Activated CD8-positive, alpha-beta T cell treated with anti-CD3 and anti-CD28 coated beads for 36 hours (primary cell): ENCODE measurements around the gene NYNRIN. TPM values are rescaled to one million over a fixed set of nuclear protein-coding genes. Genes with fewer than 3 reads are reported as not detected.

Experiments
- ATAC-seq: fragments of 200-7000 bp; cut with Tn5 transposase; one replicate; pipeline ENCODE4 v1.10.0; 2021; ENCODE audit warnings: mild to moderate bottlenecking, moderate library complexity
- CTCF ChIA-PET: fragments of 350-600 bp; sonication (Branson Sonifier 250); formaldehyde crosslinking; loops from one replicate; lab custom pipeline; 2021; ENCODE audit warnings: antibody characterized with exemption; lab: Charles Lee
- POLR2A ChIA-PET: fragments of 350-600 bp; sonication (Branson Sonifier 250); formaldehyde crosslinking; loops from one replicate; lab custom pipeline; 2021; ENCODE audit warnings: antibody characterized with exemption; lab: Charles Lee
- DNase-seq: peaks from one replicate; pipeline ENCODE4 v3.0.0-alpha.2; 2020
- H3K27ac Mint-ChIP-seq: one replicate; pipeline ENCODE4 v1.8.0; 2021; ENCODE audit warnings: mild to moderate bottlenecking, mixed read lengths
- H3K27me3 Mint-ChIP-seq: one replicate; pipeline ENCODE4 v1.8.0; 2021; ENCODE audit warnings: mixed read lengths
- H3K36me3 Mint-ChIP-seq: one replicate; pipeline ENCODE4 v1.8.0; 2021; ENCODE audit warnings: low read depth, mixed read lengths
- H3K4me1 Mint-ChIP-seq: one replicate; pipeline ENCODE4 v1.8.0; 2021; ENCODE audit warnings: low read depth, mixed read lengths
- H3K4me3 Mint-ChIP-seq: one replicate; pipeline ENCODE4 v1.8.0; 2021; ENCODE audit warnings: mild to moderate bottlenecking, moderate library complexity, mixed read lengths
- H3K9me3 Mint-ChIP-seq: one replicate; pipeline ENCODE4 v1.8.0; 2021; ENCODE audit warnings: mixed read lengths
- CTCF ChIP-seq: fragments of 200-600 bp; IDR thresholded peaks from one replicate; pipeline ENCODE4 v1.8.0; 2022; ENCODE audit warnings: antibody characterized with exemption, mild to moderate bottlenecking
- intact Hi-C: fragments of 100-400 bp; cut with micrococcal nuclease; formaldehyde crosslinking; loops from one replicate; pipeline ENCODE4 v1.10.0; 2022
- total RNA-seq, 2 experiments: library from RNA; stranded (reverse); gene quantifications; one replicate each; pipeline ENCODE4 v1.2.3, GENCODE V29; 2021

Gene NYNRIN
- total RNA-seq, 2 experiments from 2014 or later, result 0.05 to 0.27 TPM

GRCh38 chr14:24355009-24355408 is 43.8 kb upstream of the NYNRIN start:
- ATAC-seq, result no peak
- ChIA-PET POLR2A (no interaction called here), CTCF (interaction anchor here (1.7 kb wide), 1 partner anchor 76 kb away, joined by 5 read pairs; no protein-coding TSS in a partner anchor)

GRCh38 chr14:24356208-24356607 is 42.6 kb upstream of the NYNRIN start:
- intact Hi-C loops, result no loop called here
- ChIA-PET CTCF (interaction anchor here (1.0 to 7.0 kb wide), 2 partner anchors 23 to 76 kb away, joined by 5 to 47 read pairs; partner anchors contain the start of gene ADCY4), POLR2A (no interaction called here)
- H3K36me3 Mint-ChIP-seq, result no peaks in the 10 kb centered on the region
- H3K4me3 Mint-ChIP-seq, result no peak overlapping the region
- H3K9me3 Mint-ChIP-seq, result no peaks in the 10 kb centered on the region
- no peak for ATAC-seq
- no peak for TF ChIP-seq CTCF
- H3K4me1 Mint-ChIP-seq, result peaks cover 3% of the 10 kb centered on the region
- no peak for DNase-seq
- H3K27ac Mint-ChIP-seq, result no peak overlapping the region
- H3K27me3 Mint-ChIP-seq, result peaks cover 22% of the 10 kb centered on the region

More at GRCh38 chr14:24355009-24355408, 43.8 kb upstream of the NYNRIN start:
- intact Hi-C loops, result no loop called here
- Mint-ChIP-seq H3K27ac (no peak overlapping the region), H3K4me1 (peaks cover 3% of the 10 kb centered on the region), H3K4me3 (no peak overlapping the region), H3K27me3 (peaks cover 23% of the 10 kb centered on the region), H3K36me3 (no peaks in the 10 kb centered on the region), H3K9me3 (no peaks in the 10 kb centered on the region)
- no peak for DNase-seq
- no peak for TF ChIP-seq CTCF

- peaks cover 4% of the 10 kb centered on the region for H3K4me1 Mint-ChIP-seq
- DNase-seq (no peak), ATAC-seq (no peak)
- H3K27ac Mint-ChIP-seq, result no peak overlapping the region
- CTCF ChIA-PET, result interaction anchor here (0.6 to 7.0 kb wide), 4 partner anchors 27 to 345 kb away, joined by 3 to 47 read pairs (median 9); partner anchors contain the start of gene ADCY4
- POLR2A ChIA-PET, result no interaction called here
- no peak for TF ChIP-seq CTCF
- H3K9me3 Mint-ChIP-seq, result no peaks in the 10 kb centered on the region
- H3K36me3 Mint-ChIP-seq, result no peaks in the 10 kb centered on the region
- H3K27me3 Mint-ChIP-seq, result peaks cover 23% of the 10 kb centered on the region
- intact Hi-C loops, result no loop called here
- H3K4me3 Mint-ChIP-seq, result no peak overlapping the region
Observed at GRCh38 chr14:24360281-24360680, 38.5 kb upstream of the NYNRIN start.

- Mint-ChIP-seq H3K4me3 (no peak overlapping the region), H3K9me3 (no peaks in the 10 kb centered on the region), H3K27ac (no peak overlapping the region), H3K36me3 (no peaks in the 10 kb centered on the region), H3K4me1 (peaks cover 15% of the 10 kb centered on the region), H3K27me3 (peaks cover 33% of the 10 kb centered on the region)
- DNase-seq (no peak), ATAC-seq (no peak)
- CTCF ChIA-PET, result interaction anchor here (1.2 to 7.0 kb wide), 7 partner anchors 16 to 114 kb away, joined by 3 to 47 read pairs (median 5); partner anchors contain the start of genes ADCY4, CBLN3 and KHNYN
- TF ChIP-seq CTCF, result no peak
- intact Hi-C loops, result no loop called here
- POLR2A ChIA-PET, result interaction anchor here (1.1 kb wide), 1 partner anchor 45 kb away, joined by 3 read pairs; no protein-coding TSS in a partner anchor
Observed at GRCh38 chr14:24361326-24361725, 37.5 kb upstream of the NYNRIN start.

- Mint-ChIP-seq H3K9me3 (no peaks in the 10 kb centered on the region), H3K36me3 (no peaks in the 10 kb centered on the region), H3K27me3 (peaks cover 40% of the 10 kb centered on the region), H3K27ac (no peak overlapping the region), H3K4me3 (no peak overlapping the region), H3K4me1 (peaks cover 22% of the 10 kb centered on the region)
- ATAC-seq (no peak), DNase-seq (no peak)
- ChIA-PET POLR2A (interaction anchor here (0.7 to 1.1 kb wide), 2 partner anchors 29 to 44 kb away, joined by 3 read pairs; no protein-coding TSS in a partner anchor), CTCF (interaction anchor here (1.2 to 7.0 kb wide), 8 partner anchors 15 to 115 kb away, joined by 3 to 47 read pairs (median 6); partner anchors contain the start of genes ADCY4, CBLN3 and KHNYN)
- TF ChIP-seq CTCF, result no peak
- intact Hi-C loops, result no loop called here
Observed at GRCh38 chr14:24362241-24362960, 36.4 kb upstream of the NYNRIN start.
